Stomach (tissue), 9 donors: ENCODE results near the gene NR4A1. TPM values are rescaled to one million over a fixed set of nuclear protein-coding genes. Genes with fewer than 3 reads are reported as not detected.

Experiments
- DNase-seq, 2 donors: peaks; one replicate each; pipeline versions ENCODE4 v3.0.0 to v3.0.0-alpha.2; 2013 to 2019
- H3K27ac ChIP-seq, 5 donors: fragments of 200-600 bp in 4 of 5; sonication (generic) in 4 of 5; one replicate each; pipeline ENCODE4 v1.5.1; 2013 to 2019; ENCODE audit warnings: mild to moderate bottlenecking in 1 of 5, moderate library complexity in 1 of 5
- H3K27me3 ChIP-seq, 3 donors: fragments of 200-600 bp; sonication (generic); one replicate each; pipeline ENCODE4 v1.5.1; 2017 to 2019; ENCODE audit warnings: mixed run types in 1 of 3
- H3K36me3 ChIP-seq, 4 donors: fragments of 200-600 bp; sonication (generic); 1 replicate in 3 of 4; 2 replicates in 1 of 4; pipeline ENCODE4 v1.5.1; 2016 to 2019
- H3K4me1 ChIP-seq, 4 donors: fragments of 200-600 bp; sonication (generic); one replicate each; pipeline ENCODE4 v1.5.1; 2016 to 2019
- H3K4me3 ChIP-seq, 4 donors: fragments of 200-600 bp; sonication (generic) in 3 of 4; one replicate each; pipeline ENCODE4 v1.5.1; 2016 to 2019; ENCODE audit warnings: mild to moderate bottlenecking in 1 of 4
- H3K9me3 ChIP-seq, 4 donors: fragments of 200-600 bp; sonication (generic); one replicate each; pipeline ENCODE4 v1.5.1; 2016 to 2019
- EP300 ChIP-seq: sonication (generic); formaldehyde crosslinking; IDR thresholded peaks from one replicate; pipeline ENCODE4 v1.6.1; 2017; ENCODE audit warnings: antibody characterized with exemption
- POLR2A ChIP-seq, 4 donors: fragments of 450-650 bp; IDR thresholded peaks; one replicate each; pipeline ENCODE4 v1.6.1; 2016; ENCODE audit warnings: antibody characterized with exemption in 4 of 4, control low read depth in 2 of 4, mild to moderate bottlenecking in 1 of 4, moderate library complexity in 1 of 4
- POLR2AphosphoS5 ChIP-seq, 3 donors: sonication (generic); formaldehyde crosslinking; IDR thresholded peaks; one replicate each; pipeline ENCODE4 v1.6.1; 2016; ENCODE audit warnings: antibody characterized with exemption in 3 of 3
- WGBS, 5 donors: extraction: QIAGEN DNeasy Blood & Tissue Kit in 3 of 5; methylation state at CpG; one replicate each; pipeline versions ENCODE4 v1.1.5 to v1.1.7; 2013 to 2018; 5-methylcytosine and 5-hydroxymethylcytosine counted together
- intact Hi-C: fragments of 100-400 bp; cut with DNase I; formaldehyde crosslinking; loops from one replicate; pipeline ENCODE4 v1.15.1; 2023; ENCODE audit warnings: low total_unique reads
- polyA plus RNA-seq, 3 donors: library from polyadenylated mRNA; stranded (reverse); fragments of 200-250 nt; gene quantifications; one replicate each; pipeline ENCODE4 v1.2.3, GENCODE V29; 2013
- total RNA-seq, 5 donors: library from RNA; depleted of rRNA; stranded (reverse); fragments of >200 nt; gene quantifications; one replicate each; pipeline versions ENCODE4 v1.1.0 to v1.2.3, GENCODE V29; 2014 to 2016
- TF ChIP-seq, protein P1 (sequence below), 7 experiments: fragments of 450-650 bp in 4 of 7; fragments of 200-600 bp in 3 of 7; sonication (generic) in 3 of 7; IDR thresholded peaks; one replicate each; pipeline ENCODE4 v1.5.1; 2016 to 2019; ENCODE audit warnings: antibody characterized with exemption in 7 of 7, control low read depth in 2 of 7, mild to moderate bottlenecking in 1 of 7
- donor health status: healthy with polysubstance abuse.
- donor health status: Bipolar disorder and iron deficiency.
- donor health status: healthy.

Gene NR4A1
- total and polyA plus RNA-seq, 8 donors = 29.4 to 384 (median 68.0) TPM

DNA sequence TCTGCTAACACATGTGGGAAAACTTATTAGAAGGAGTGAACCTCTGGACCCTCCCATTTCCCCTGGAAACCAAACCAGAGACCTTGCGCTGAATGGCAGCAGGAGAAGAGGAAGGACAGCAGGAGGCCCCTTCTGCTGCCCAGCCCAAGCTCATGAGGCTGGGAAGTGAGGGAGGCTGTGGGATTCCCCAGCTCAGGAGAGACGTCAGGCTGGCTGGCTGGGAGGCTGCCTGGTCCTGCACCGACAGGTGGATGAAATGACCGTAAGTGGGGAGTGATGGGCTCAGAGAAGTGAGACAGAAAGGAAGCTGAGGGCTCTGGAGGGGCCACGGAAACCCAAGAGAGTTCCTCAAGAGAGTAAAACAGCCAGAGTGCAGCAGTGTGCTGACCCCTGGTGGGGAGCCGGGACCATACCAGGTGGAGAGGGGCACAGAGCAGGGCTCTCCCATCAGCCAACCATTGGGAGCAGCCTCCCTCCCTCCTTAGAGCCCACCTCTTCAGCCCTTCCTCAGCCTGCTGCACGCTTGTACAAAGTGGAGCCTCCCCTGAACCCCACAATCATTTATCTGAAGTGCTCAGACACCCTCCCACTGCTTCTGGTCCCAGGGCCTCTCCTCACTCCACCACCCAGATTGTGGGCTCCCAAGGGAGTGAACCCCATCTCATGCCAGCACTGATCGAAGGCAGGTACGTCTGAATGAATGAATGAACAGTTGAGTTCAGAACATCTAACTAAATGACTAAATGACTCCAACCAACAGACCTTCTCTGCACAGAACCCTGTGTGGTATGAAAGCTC, 30.5 kb upstream of the NR4A1 start:
- H3K9me3 ChIP-seq = no peaks in the 10 kb centered on the region
- no peak overlapping the region for H3K27ac ChIP-seq
- peaks cover 0 to 19% (median 0%) of the 10 kb centered on the region in 3 donors for H3K27me3 ChIP-seq
- 30 to 50% (median 36%) methylated on average over 9 of the region's 9 CpGs for WGBS, 5 donors
- H3K36me3 ChIP-seq = peaks cover 0 to 1% (median 0%) of the 10 kb centered on the region in 4 donors
- peak; percentile 55 to 84 for DNase-seq
- peaks cover 21 to 39% (median 32%) of the 10 kb centered on the region in 4 donors for H3K4me1 ChIP-seq
- no peak overlapping the region for H3K4me3 ChIP-seq
- intact Hi-C loops = no loop called here
- no peak for TF ChIP-seq POLR2A (IDR thresholded peaks at IDR 0.05)
- TF ChIP-seq, protein P1, sequence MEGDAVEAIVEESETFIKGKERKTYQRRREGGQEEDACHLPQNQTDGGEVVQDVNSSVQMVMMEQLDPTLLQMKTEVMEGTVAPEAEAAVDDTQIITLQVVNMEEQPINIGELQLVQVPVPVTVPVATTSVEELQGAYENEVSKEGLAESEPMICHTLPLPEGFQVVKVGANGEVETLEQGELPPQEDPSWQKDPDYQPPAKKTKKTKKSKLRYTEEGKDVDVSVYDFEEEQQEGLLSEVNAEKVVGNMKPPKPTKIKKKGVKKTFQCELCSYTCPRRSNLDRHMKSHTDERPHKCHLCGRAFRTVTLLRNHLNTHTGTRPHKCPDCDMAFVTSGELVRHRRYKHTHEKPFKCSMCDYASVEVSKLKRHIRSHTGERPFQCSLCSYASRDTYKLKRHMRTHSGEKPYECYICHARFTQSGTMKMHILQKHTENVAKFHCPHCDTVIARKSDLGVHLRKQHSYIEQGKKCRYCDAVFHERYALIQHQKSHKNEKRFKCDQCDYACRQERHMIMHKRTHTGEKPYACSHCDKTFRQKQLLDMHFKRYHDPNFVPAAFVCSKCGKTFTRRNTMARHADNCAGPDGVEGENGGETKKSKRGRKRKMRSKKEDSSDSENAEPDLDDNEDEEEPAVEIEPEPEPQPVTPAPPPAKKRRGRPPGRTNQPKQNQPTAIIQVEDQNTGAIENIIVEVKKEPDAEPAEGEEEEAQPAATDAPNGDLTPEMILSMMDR (IDR thresholded peaks at IDR 0.05) = peak in 5 of 7 experiments; percentile 46 to 63 (median 48)

DNA sequence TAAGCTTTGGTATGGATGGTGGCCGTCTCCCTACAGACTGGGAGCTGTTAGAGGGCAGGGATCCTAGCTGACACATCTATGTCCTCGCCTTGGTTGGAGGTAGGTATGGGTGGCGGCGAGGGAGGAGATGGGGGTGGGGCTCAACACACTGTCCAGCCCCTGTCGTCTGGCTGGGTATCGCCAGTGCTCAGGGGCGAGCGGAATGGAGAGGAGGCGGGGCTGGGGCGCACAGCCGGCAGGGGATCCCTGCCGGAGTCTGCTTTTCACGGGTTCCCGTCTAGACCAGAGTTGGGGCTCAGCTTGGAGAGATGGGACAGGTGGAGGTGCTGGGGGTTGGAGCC, 28.4 kb upstream of the NR4A1 start:
- WGBS, 5 donors = 8 to 14% (median 10%) methylated on average over 13 to 14 of the region's 14 CpGs
- Histone ChIP-seq H3K36me3 (no peaks in the 10 kb centered on the region), H3K27me3 (peaks cover 0 to 15% (median 0%) of the 10 kb centered on the region in 3 donors), H3K9me3 (no peaks in the 10 kb centered on the region), H3K4me3 (peak overlapping the region; percentile 54 to 59 (median 54)), H3K4me1 (peaks cover 28 to 49% (median 43%) of the 10 kb centered on the region in 4 donors), H3K27ac (peak overlapping the region; percentile 58 to 88 (median 73))
- intact Hi-C loops = no loop called here
- peak in 1 of 2 donors; percentile 40 for DNase-seq
- peak in 1 of 3 donors; percentile 6 for TF ChIP-seq POLR2AphosphoS5 (IDR thresholded peaks at IDR 0.05)
- TF ChIP-seq EP300 = no peak

DNA sequence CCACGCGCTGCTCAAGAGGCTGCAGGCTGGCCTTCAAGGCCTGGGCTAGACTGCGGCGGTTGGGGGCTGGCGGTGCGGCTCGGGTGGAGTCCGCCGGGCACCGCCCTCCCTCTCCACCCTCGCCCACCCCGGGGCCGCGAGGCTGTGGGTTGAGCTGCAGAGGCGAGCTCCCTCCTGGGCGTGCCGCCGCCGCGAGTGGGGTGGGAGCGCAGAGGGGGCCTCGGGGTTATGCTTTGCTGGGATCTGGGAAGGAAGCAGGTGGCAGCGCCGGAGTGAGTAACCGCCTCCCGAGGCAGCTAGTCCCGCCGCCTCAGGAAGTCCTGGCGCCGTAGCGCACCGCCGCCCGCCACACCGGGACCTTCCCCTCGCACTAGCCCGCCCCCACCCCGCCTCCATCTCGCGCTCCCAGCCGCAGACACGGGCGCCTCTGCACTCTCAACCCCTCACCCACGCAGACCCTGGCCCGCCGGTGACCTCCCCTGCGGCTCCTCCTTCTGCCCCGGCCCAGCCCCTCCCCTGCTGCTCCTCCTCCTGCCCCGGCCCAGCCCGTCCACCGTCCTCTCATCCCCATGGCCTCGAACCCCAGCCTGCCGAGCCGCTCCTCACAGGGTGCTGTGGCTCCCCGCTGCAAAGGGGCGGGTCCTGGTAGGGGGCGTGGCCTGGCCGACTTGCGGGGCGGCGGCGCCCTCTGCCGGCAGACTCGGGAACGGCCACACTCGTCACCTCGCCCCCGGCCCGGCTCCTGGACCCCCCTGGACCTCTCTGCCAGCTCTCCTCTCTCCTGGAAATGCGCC, 27.9 kb upstream of the NR4A1 start:
- TF ChIP-seq POLR2AphosphoS5 (IDR thresholded peaks at IDR 0.05) (peak in 2 of 3 donors; percentile 4 to 13), POLR2A (IDR thresholded peaks at IDR 0.05) (no peak), EP300 (no peak)
- TF ChIP-seq, protein P1 (IDR thresholded peaks at IDR 0.05) = peak in 6 of 7 experiments; percentile 44 to 97 (median 94)
- peak; percentile 93 to 95 for DNase-seq
- WGBS, 5 donors = 0 to 2% (median 1%) methylated on average over 30 to 70 of the region's 70 CpGs
- no peaks in the 10 kb centered on the region for H3K9me3 ChIP-seq
- peaks cover 28 to 49% (median 43%) of the 10 kb centered on the region in 4 donors for H3K4me1 ChIP-seq
- intact Hi-C loops = no loop called here
- peak overlapping the region; percentile 54 to 59 (median 54) for H3K4me3 ChIP-seq
- peaks cover 0 to 15% (median 0%) of the 10 kb centered on the region in 3 donors for H3K27me3 ChIP-seq
- no peaks in the 10 kb centered on the region for H3K36me3 ChIP-seq
- H3K27ac ChIP-seq = peak overlapping the region; percentile 58 to 88 (median 73)

DNA sequence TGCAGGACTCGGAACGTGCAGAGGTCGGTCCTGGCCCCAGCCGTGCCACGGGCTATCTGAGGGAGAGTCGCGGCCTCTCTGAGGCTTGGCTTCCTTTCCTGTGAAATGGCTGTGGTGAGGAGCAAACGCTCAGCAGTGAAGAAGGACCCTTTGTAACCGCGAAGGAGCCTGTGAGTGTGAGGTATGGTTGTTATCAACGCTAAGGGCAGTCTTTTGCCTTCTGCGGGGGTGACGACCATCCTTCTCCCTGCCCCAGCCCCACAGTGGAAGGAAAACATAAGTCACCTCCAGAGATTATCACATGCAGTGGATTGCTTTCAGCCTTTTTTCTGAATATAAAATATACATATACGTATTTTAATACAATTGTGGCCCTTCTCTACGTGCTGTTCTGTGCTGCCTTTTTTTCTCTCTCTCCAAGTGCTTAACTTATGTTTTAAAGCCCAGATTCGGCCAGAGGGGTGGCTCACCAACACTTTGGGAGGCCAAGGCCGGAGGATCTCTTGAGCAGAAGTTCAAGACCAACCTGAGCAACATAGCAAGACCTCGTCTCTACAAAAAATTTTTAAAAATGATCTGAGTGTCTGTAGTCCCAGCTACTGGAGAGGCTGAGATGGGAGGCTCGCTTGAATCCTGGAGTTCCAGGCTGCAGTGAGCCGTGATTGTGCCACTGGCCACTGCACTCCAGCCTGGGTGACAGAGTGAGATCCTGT, 27.1 kb upstream of the NR4A1 start:
- Histone ChIP-seq H3K27ac (peak overlapping the region in 4 of 5 donors; percentile 60 to 88 (median 78)), H3K9me3 (no peaks in the 10 kb centered on the region), H3K27me3 (peaks cover 0 to 15% (median 0%) of the 10 kb centered on the region in 3 donors), H3K4me3 (peak overlapping the region; percentile 54 to 59 (median 54)), H3K4me1 (peaks cover 28 to 49% (median 43%) of the 10 kb centered on the region in 4 donors), H3K36me3 (no peaks in the 10 kb centered on the region)
- TF ChIP-seq, protein P1 (IDR thresholded peaks at IDR 0.05) = peak in 3 of 7 experiments; percentile 1 to 23 (median 6)
- no peak for TF ChIP-seq POLR2AphosphoS5 (IDR thresholded peaks at IDR 0.05)
- intact Hi-C loops = no loop called here
- WGBS, 5 donors = 26 to 39% (median 27%) methylated on average over 13 to 20 of the region's 20 CpGs
- no peak for DNase-seq
